K562 (cell line): ENCODE measurements around the gene ITGAL. TPM values are rescaled to one million over a fixed set of nuclear protein-coding genes. Genes with fewer than 3 reads are reported as not detected.

Source experiments
- C11orf30 ChIP-seq: fragments of 450-650 bp; IDR thresholded peaks from 2 replicates; pipeline ENCODE4 v1.6.1; 2016; ENCODE audit warnings: low read depth, mild to moderate bottlenecking
- RBFOX2 ChIP-seq: fragments of 200-400 bp; formaldehyde crosslinking; IDR thresholded peaks from 2 replicates; pipeline ENCODE4 v1.6.1; 2017; ENCODE audit warnings: low read depth, mild to moderate bottlenecking, low read length, moderate library complexity
- STAG1 ChIP-seq: sonication (generic); formaldehyde crosslinking; IDR thresholded peaks from 2 replicates; pipeline ENCODE4 v1.5.0; 2020; ENCODE audit warnings: missing genetic modification reagents, borderline replicate concordance
- ZNF589 ChIP-seq: fragments of 200-800 bp; sonication (Bioruptor generic); IDR thresholded peaks from 2 replicates; pipeline ENCODE4 v1.6.1; 2016; ENCODE audit warnings: low read depth, missing genetic modification characterization, missing compliant biosample characterization
- ZNF830 ChIP-seq: fragments of 250-450 bp; sonication (Bioruptor Pico); IDR thresholded peaks from 2 replicates; pipeline ENCODE4 v1.5.0; 2021; ENCODE audit warnings: mild to moderate bottlenecking
- polyA plus RNA-seq, 8 experiments: library from polyadenylated mRNA; depleted of rRNA in 4 of 8; stranded (reverse) in 5 of 8; unstranded in 3 of 8; fragments of >200 nt; fragmentation: Nextera tagmentation in 2 of 8; fragmentation: Illumina TruSeq in 1 of 8; extraction: Ambion mirVana in 2 of 8; extraction: Trizol in 1 of 8; gene quantifications; 2 replicates each; pipeline versions ENCODE4 v1.2.1 to v1.2.3, GENCODE V29; 2011 to 2014; ENCODE audit warnings: inconsistent platforms in 1 of 8, missing spikeins in 1 of 8
- total RNA-seq, 7 experiments: library from RNA; depleted of rRNA in 6 of 7; stranded (reverse); fragments of >200 nt in 6 of 7; fragmentation: Illumina TruSeq in 2 of 7; extraction: Trizol in 2 of 7; gene quantifications; 2 replicates each; pipeline versions ENCODE4 v1.2.1 to v1.2.3, GENCODE V29; 2011 to 2021; ENCODE audit warnings: low replicate concordance in 1 of 7
- TF ChIP-seq, protein P1 (sequence below): fragments of 250-450 bp; sonication (Bioruptor Pico); IDR thresholded peaks from 2 replicates; pipeline ENCODE4 v1.4.0; 2020
- TF ChIP-seq, protein P2 (sequence below), 3 experiments: fragments of 200-800 bp in 1 of 3; sonication (Bioruptor generic) in 1 of 3; sonication (generic) in 1 of 3; formaldehyde crosslinking in 1 of 3; IDR thresholded peaks; 2 replicates each; pipeline versions ENCODE4 v1.6.1 to v1.8.0; 2016 to 2022; ENCODE audit warnings: mild to moderate bottlenecking in 2 of 3, missing compliant biosample characterization in 2 of 3, missing genetic modification characterization in 2 of 3, missing genetic modification reagents in 1 of 3
- TF ChIP-seq, protein P3 (sequence below): sonication (generic); formaldehyde crosslinking; IDR thresholded peaks from 2 replicates; pipeline ENCODE4 v1.4.0; 2020; ENCODE audit warnings: mild to moderate bottlenecking, missing genetic modification reagents
- TF ChIP-seq, protein P4 (sequence below), 2 experiments: IDR thresholded peaks; 2 replicates each; pipeline ENCODE4 v1.6.1; 2012; ENCODE audit warnings: improper control_type of control experiment in 2 of 2, low read depth in 2 of 2, low read length in 2 of 2, borderline replicate concordance in 1 of 2
- TF ChIP-seq, protein P5 (sequence below): sonication (generic); formaldehyde crosslinking; IDR thresholded peaks from 2 replicates; pipeline ENCODE4 v1.8.1; 2023; ENCODE audit warnings: mild to moderate bottlenecking, missing genetic modification reagents
- TF ChIP-seq, protein P6 (sequence below): IDR thresholded peaks from 2 replicates; pipeline ENCODE4 v1.6.1; 2012; ENCODE audit warnings: low read depth, low read length, improper control_type of control experiment, borderline replicate concordance
- TF ChIP-seq, protein P7 (sequence below): sonication (generic); formaldehyde crosslinking; IDR thresholded peaks from 2 replicates; pipeline ENCODE4 v1.9.0; 2022; ENCODE audit warnings: mild to moderate bottlenecking, missing genetic modification reagents

The ITGAL gene
- total and polyA plus RNA-seq, 9 of the 15 experiments (the other 6 are each of a cell fraction or from before 2014, with no cell fraction given), result 0.01 to 0.53 TPM; not detected in 7

DNA sequence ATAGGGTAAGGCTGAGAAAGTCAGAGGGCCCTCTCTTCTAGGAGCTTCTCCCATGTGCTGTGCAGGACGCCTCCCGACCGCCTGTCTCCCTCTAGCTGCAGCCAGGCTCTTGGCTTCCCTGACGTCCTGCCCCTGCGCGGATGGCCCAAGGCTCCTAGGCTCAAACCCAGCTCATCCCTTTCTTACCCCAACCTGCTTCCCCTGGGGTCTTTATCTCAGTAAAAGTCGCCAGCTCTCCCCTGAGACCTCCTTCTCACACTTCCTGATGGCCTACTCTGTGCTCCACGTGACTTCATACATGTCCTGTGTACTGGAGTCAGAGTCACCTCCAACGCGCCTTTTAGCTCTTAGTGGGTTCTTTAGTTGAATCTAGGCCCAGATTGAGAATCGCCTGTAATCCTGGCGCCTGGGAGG, 63.2 kb downstream of the ITGAL start (continued):
- TF ChIP-seq, protein P1, sequence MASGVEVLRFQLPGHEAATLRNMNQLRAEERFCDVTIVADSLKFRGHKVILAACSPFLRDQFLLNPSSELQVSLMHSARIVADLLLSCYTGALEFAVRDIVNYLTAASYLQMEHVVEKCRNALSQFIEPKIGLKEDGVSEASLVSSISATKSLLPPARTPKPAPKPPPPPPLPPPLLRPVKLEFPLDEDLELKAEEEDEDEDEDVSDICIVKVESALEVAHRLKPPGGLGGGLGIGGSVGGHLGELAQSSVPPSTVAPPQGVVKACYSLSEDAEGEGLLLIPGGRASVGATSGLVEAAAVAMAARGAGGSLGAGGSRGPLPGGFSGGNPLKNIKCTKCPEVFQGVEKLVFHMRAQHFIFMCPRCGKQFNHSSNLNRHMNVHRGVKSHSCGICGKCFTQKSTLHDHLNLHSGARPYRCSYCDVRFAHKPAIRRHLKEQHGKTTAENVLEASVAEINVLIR, result no peak
- TF ChIP-seq STAG1 (CRISPR knock-in tag) (no peak), C11orf30 (no peak), ZNF830 (CRISPR knock-in tag) (no peak), ZNF589 (CRISPR knock-in tag) (no peak; the same call in 1 of the 2 replicates), RBFOX2 (no peak; the same call in 1 of the 2 replicates)
- TF ChIP-seq, protein P2, sequence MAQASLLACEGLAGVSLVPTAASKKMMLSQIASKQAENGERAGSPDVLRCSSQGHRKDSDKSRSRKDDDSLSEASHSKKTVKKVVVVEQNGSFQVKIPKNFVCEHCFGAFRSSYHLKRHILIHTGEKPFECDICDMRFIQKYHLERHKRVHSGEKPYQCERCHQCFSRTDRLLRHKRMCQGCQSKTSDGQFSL (CRISPR knock-in tag; IDR thresholded peaks at IDR 0.05), result no peak
- TF ChIP-seq, protein P2 (tag; IDR thresholded peaks at IDR 0.05), result no peak
- TF ChIP-seq, protein P3, sequence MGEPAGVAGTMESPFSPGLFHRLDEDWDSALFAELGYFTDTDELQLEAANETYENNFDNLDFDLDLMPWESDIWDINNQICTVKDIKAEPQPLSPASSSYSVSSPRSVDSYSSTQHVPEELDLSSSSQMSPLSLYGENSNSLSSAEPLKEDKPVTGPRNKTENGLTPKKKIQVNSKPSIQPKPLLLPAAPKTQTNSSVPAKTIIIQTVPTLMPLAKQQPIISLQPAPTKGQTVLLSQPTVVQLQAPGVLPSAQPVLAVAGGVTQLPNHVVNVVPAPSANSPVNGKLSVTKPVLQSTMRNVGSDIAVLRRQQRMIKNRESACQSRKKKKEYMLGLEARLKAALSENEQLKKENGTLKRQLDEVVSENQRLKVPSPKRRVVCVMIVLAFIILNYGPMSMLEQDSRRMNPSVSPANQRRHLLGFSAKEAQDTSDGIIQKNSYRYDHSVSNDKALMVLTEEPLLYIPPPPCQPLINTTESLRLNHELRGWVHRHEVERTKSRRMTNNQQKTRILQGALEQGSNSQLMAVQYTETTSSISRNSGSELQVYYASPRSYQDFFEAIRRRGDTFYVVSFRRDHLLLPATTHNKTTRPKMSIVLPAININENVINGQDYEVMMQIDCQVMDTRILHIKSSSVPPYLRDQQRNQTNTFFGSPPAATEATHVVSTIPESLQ (CRISPR knock-in tag), result no peak
- TF ChIP-seq, protein P4, sequence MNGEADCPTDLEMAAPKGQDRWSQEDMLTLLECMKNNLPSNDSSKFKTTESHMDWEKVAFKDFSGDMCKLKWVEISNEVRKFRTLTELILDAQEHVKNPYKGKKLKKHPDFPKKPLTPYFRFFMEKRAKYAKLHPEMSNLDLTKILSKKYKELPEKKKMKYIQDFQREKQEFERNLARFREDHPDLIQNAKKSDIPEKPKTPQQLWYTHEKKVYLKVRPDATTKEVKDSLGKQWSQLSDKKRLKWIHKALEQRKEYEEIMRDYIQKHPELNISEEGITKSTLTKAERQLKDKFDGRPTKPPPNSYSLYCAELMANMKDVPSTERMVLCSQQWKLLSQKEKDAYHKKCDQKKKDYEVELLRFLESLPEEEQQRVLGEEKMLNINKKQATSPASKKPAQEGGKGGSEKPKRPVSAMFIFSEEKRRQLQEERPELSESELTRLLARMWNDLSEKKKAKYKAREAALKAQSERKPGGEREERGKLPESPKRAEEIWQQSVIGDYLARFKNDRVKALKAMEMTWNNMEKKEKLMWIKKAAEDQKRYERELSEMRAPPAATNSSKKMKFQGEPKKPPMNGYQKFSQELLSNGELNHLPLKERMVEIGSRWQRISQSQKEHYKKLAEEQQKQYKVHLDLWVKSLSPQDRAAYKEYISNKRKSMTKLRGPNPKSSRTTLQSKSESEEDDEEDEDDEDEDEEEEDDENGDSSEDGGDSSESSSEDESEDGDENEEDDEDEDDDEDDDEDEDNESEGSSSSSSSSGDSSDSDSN (IDR thresholded peaks at IDR 0.05; ENCODE audit: borderline replicate concordance in 1 of 2, low read depth in 2 of 2, low read length in 2 of 2), result 0 out of 4 replicates have a peak, but pooled peaks of 1 of the 2 experiments have one; percentile 48
- TF ChIP-seq, protein P5, sequence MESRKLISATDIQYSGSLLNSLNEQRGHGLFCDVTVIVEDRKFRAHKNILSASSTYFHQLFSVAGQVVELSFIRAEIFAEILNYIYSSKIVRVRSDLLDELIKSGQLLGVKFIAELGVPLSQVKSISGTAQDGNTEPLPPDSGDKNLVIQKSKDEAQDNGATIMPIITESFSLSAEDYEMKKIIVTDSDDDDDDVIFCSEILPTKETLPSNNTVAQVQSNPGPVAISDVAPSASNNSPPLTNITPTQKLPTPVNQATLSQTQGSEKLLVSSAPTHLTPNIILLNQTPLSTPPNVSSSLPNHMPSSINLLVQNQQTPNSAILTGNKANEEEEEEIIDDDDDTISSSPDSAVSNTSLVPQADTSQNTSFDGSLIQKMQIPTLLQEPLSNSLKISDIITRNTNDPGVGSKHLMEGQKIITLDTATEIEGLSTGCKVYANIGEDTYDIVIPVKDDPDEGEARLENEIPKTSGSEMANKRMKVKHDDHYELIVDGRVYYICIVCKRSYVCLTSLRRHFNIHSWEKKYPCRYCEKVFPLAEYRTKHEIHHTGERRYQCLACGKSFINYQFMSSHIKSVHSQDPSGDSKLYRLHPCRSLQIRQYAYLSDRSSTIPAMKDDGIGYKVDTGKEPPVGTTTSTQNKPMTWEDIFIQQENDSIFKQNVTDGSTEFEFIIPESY (CRISPR knock-in tag), result peak; percentile 60; the same call in 1 of the 2 replicates
- TF ChIP-seq, protein P6, sequence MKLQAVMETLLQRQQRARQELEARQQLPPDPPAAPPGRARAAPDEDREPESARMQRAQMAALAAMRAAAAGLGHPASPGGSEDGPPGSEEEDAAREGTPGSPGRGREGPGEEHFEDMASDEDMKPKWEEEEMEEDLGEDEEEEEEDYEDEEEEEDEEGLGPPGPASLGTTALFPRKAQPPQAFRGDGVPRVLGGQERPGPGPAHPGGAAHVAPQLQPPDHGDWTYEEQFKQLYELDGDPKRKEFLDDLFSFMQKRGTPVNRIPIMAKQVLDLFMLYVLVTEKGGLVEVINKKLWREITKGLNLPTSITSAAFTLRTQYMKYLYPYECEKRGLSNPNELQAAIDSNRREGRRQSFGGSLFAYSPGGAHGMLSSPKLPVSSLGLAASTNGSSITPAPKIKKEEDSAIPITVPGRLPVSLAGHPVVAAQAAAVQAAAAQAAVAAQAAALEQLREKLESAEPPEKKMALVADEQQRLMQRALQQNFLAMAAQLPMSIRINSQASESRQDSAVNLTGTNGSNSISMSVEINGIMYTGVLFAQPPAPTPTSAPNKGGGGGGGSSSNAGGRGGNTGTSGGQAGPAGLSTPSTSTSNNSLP, result no peak
- TF ChIP-seq, protein P7, sequence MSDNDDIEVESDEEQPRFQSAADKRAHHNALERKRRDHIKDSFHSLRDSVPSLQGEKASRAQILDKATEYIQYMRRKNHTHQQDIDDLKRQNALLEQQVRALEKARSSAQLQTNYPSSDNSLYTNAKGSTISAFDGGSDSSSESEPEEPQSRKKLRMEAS (CRISPR knock-in tag), result peak; percentile 95
